GM21390 (cell line): Measurements from ENCODE around the gene FOXO3.
"Not testable (repeated sequence)": the region's sequence is repeated elsewhere in the genome, so short reads cannot be mapped to it uniquely, and the experiment has no call there.

Source experiments
- ATAC-seq: cut with Tn5 transposase; IDR thresholded peaks from one replicate; pipeline ENCODE4 v1.9.1; 2021; ENCODE audit not compliant: unreplicated experiment

Gene FOXO3

GRCh38 chr6:108680314-108680713, 119.6 kb downstream of the FOXO3 start:
- not testable (repeated sequence) for ATAC-seq

GRCh38 chr6:108681721-108682120, 121.0 kb downstream of the FOXO3 start:
- not testable (repeated sequence) for ATAC-seq

GRCh38 chr6:108682383-108683119, 121.8 kb downstream of the FOXO3 start:
- not testable (repeated sequence) for ATAC-seq

- not testable (repeated sequence) for ATAC-seq
Observed at GRCh38 chr6:108683976-108684375, 123.3 kb downstream of the FOXO3 start.

GRCh38 chr6:108684771-108685329, 124.1 kb downstream of the FOXO3 start:
- no peak for ATAC-seq

GRCh38 chr6:108685970-108686369, 125.3 kb downstream of the FOXO3 start:
- ATAC-seq, result no peak

GRCh38 chr6:108686896-108687295, 126.2 kb downstream of the FOXO3 start:
- ATAC-seq, result no peak

GRCh38 chr6:108687921-108688320, 127.2 kb downstream of the FOXO3 start:
- ATAC-seq, result no peak

GRCh38 chr6:108689272-108690161, 128.8 kb downstream of the FOXO3 start:
- ATAC-seq, result no peak

- no peak for ATAC-seq
Observed at GRCh38 chr6:108690326-108691049, 129.8 kb downstream of the FOXO3 start.

GRCh38 chr6:108693430-108694154, 132.9 kb downstream of the FOXO3 start:
- no peak for ATAC-seq

- ATAC-seq, result no peak
Observed at GRCh38 chr6:108694816-108695215, 134.1 kb downstream of the FOXO3 start.

GRCh38 chr6:108697561-108698161, 136.9 kb downstream of the FOXO3 start:
- ATAC-seq, result no peak

GRCh38 chr6:108698593-108699289, 138.0 kb downstream of the FOXO3 start:
- no peak for ATAC-seq

GRCh38 chr6:108699290-108700041, 138.7 kb downstream of the FOXO3 start:
- no peak for ATAC-seq

GRCh38 chr6:108702106-108702851, 141.6 kb downstream of the FOXO3 start:
- ATAC-seq, result no peak

GRCh38 chr6:108706649-108707048, 145.9 kb downstream of the FOXO3 start:
- no peak for ATAC-seq
